ENCODE data around the gene DSCAML1.
"Not testable (repeated sequence)": the region's sequence is repeated elsewhere in the genome, so short reads cannot be mapped to it uniquely, and the experiment has no call there.

DNA sequence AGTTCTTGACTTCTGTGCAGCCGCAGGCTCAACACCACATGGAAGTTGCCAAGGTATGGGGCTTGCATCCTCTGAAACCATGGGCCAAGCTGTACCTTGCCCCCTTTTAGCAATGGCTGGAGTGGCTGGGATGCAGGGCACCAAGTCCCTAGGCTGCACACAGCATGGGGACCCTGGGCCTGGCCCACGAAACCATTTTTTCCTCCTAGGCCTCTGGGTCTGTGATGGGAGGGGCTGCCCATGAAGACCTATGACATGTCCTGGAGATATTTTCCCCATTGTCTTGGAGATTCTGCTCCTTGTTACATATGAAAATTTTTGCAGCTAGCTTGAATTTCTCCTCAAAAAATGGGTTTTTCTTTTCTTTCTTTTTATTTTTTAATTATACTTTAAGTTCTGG lies 398.4 kb downstream of the DSCAML1 start:
- not testable (repeated sequence) for TF ChIP-seq GLIS3 (CRISPR knock-in tag; IDR thresholded peaks at IDR 0.05); CSDC2 (CRISPR knock-in tag; IDR thresholded peaks at IDR 0.05); ESRRG (CRISPR knock-in tag; IDR thresholded peaks at IDR 0.05); TCF4 (CRISPR knock-in tag; IDR thresholded peaks at IDR 0.05; ENCODE audit: borderline replicate concordance); BACH2 (CRISPR knock-in tag; IDR thresholded peaks at IDR 0.05; ENCODE audit: borderline replicate concordance); ZNF70 (CRISPR knock-in tag; IDR thresholded peaks at IDR 0.05)
- TF ChIP-seq, protein P1, sequence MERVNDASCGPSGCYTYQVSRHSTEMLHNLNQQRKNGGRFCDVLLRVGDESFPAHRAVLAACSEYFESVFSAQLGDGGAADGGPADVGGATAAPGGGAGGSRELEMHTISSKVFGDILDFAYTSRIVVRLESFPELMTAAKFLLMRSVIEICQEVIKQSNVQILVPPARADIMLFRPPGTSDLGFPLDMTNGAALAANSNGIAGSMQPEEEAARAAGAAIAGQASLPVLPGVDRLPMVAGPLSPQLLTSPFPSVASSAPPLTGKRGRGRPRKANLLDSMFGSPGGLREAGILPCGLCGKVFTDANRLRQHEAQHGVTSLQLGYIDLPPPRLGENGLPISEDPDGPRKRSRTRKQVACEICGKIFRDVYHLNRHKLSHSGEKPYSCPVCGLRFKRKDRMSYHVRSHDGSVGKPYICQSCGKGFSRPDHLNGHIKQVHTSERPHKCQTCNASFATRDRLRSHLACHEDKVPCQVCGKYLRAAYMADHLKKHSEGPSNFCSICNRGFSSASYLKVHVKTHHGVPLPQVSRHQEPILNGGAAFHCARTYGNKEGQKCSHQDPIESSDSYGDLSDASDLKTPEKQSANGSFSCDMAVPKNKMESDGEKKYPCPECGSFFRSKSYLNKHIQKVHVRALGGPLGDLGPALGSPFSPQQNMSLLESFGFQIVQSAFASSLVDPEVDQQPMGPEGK (CRISPR knock-in tag; IDR thresholded peaks at IDR 0.05; ENCODE audit: borderline replicate concordance), result not testable (repeated sequence)
- TF ChIP-seq, protein P2, sequence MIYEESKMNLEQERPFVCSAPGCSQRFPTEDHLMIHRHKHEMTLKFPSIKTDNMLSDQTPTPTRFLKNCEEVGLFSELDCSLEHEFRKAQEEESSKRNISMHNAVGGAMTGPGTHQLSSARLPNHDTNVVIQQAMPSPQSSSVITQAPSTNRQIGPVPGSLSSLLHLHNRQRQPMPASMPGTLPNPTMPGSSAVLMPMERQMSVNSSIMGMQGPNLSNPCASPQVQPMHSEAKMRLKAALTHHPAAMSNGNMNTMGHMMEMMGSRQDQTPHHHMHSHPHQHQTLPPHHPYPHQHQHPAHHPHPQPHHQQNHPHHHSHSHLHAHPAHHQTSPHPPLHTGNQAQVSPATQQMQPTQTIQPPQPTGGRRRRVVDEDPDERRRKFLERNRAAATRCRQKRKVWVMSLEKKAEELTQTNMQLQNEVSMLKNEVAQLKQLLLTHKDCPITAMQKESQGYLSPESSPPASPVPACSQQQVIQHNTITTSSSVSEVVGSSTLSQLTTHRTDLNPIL (CRISPR knock-in tag; IDR thresholded peaks at IDR 0.05; ENCODE audit: low read depth), result not testable (repeated sequence)

Measured in SK-N-SH treated with all-trans-retinoic acid at 6 μM for 48 hours (cell line).